BE2C (cell line): Measurements from ENCODE around the gene ERCC6. TPM values are rescaled to one million over a fixed set of nuclear protein-coding genes. Genes with fewer than 3 reads are reported as not detected.

ENCODE experiments used
- DNase-seq: peaks from one replicate; pipeline ENCODE4 v3.0.0-alpha.2; 2020
- H3K27me3 ChIP-seq: fragments of 250-450 bp; sonication (Bioruptor Pico); 2 replicates; pipeline ENCODE4 v1.5.1; 2020; ENCODE audit warnings: mild to moderate bottlenecking
- H3K36me3 ChIP-seq: fragments of 250-450 bp; sonication (Bioruptor Pico); 2 replicates; pipeline ENCODE4 v1.5.1; 2020; ENCODE audit warnings: mild to moderate bottlenecking
- H3K4me1 ChIP-seq: fragments of 250-450 bp; sonication (Bioruptor Pico); 2 replicates; pipeline ENCODE4 v1.5.1; 2020
- H3K4me3 ChIP-seq: 2 replicates; pipeline ENCODE4 v1.5.1; 2011; ENCODE audit warnings: low read depth, low read length
- H3K9me3 ChIP-seq: fragments of 250-450 bp; sonication (Bioruptor Pico); 2 replicates; pipeline ENCODE4 v1.5.1; 2020
- CTCF ChIP-seq: IDR thresholded peaks from 2 replicates; pipeline ENCODE4 v1.5.1; 2012; ENCODE audit warnings: mild to moderate bottlenecking, low read depth, low read length
- polyA plus RNA-seq: library from polyadenylated mRNA; unstranded; fragments of >200 nt; gene quantifications from one replicate; pipeline ENCODE4 v1.2.1, GENCODE V29; 2012; ENCODE audit warnings: low read depth, missing spikeins; ENCODE audit not compliant: insufficient read length, insufficient read depth

The ERCC6 gene
- 6.1 TPM for polyA plus RNA-seq

GRCh38 chr10:49538381-49539319 is at the start of gene ERCC6:
Gene ERCC6, minus strand, starts transcription at chr10:49539121.
- no peaks in the 10 kb centered on the region for H3K36me3 ChIP-seq
- H3K4me3 ChIP-seq: peak within 1 kb of the TSS; percentile 76
- DNase-seq: peak; percentile 98
- H3K9me3 ChIP-seq: no peaks in the 10 kb centered on the region
- 0 out of 2 replicates have a peak, but pooled peaks have one; percentile 9 for TF ChIP-seq CTCF
- H3K4me1 ChIP-seq: no peaks in the 10 kb centered on the region
- no peaks in the 10 kb centered on the region for H3K27me3 ChIP-seq

GRCh38 chr10:49587981-49588380 is 49.1 kb upstream of the ERCC6 start:
- Histone ChIP-seq H3K4me3 (no peak overlapping the region), H3K9me3 (no peaks in the 10 kb centered on the region), H3K4me1 (no peaks in the 10 kb centered on the region), H3K36me3 (no peaks in the 10 kb centered on the region), H3K27me3 (no peaks in the 10 kb centered on the region)
- DNase-seq: no peak
- TF ChIP-seq CTCF: no peak

GRCh38 chr10:49585387-49585786 is 46.5 kb upstream of the ERCC6 start:
- Histone ChIP-seq H3K9me3 (no peaks in the 10 kb centered on the region), H3K4me1 (no peaks in the 10 kb centered on the region), H3K4me3 (no peak overlapping the region), H3K27me3 (no peaks in the 10 kb centered on the region), H3K36me3 (no peaks in the 10 kb centered on the region)
- no peak for TF ChIP-seq CTCF
- no peak for DNase-seq

GRCh38 chr10:49579621-49580020 is 40.7 kb upstream of the ERCC6 start:
- Histone ChIP-seq H3K4me3 (no peak overlapping the region), H3K27me3 (no peaks in the 10 kb centered on the region), H3K9me3 (no peaks in the 10 kb centered on the region), H3K36me3 (no peaks in the 10 kb centered on the region), H3K4me1 (no peaks in the 10 kb centered on the region)
- no peak for DNase-seq
- no peak for TF ChIP-seq CTCF

- Histone ChIP-seq H3K4me1 (no peaks in the 10 kb centered on the region), H3K36me3 (no peaks in the 10 kb centered on the region), H3K4me3 (no peak overlapping the region), H3K27me3 (no peaks in the 10 kb centered on the region), H3K9me3 (no peaks in the 10 kb centered on the region)
- DNase-seq: no peak
- no peak for TF ChIP-seq CTCF
Observed at GRCh38 chr10:49578392-49578791, 39.5 kb upstream of the ERCC6 start.

- no peaks in the 10 kb centered on the region for H3K36me3 ChIP-seq
- H3K4me1 ChIP-seq: no peaks in the 10 kb centered on the region
- no peak overlapping the region for H3K4me3 ChIP-seq
- H3K9me3 ChIP-seq: no peaks in the 10 kb centered on the region
- no peaks in the 10 kb centered on the region for H3K27me3 ChIP-seq
- DNase-seq: no peak
- no peak for TF ChIP-seq CTCF
Observed at GRCh38 chr10:49577182-49577925, 38.4 kb upstream of the ERCC6 start.
